Heart right ventricle (tissue), 16 donors: ENCODE data around the gene PCDHGA11. TPM values are rescaled to one million over a fixed set of nuclear protein-coding genes. Genes with fewer than 3 reads are reported as not detected.
"Not testable (repeated sequence)": the region's sequence is repeated elsewhere in the genome, so short reads cannot be mapped to it uniquely, and the experiment has no call there.

Experiments used
- ATAC-seq, 8 donors: fragments of 200-7000 bp; cut with Tn5 transposase; one replicate each; pipeline ENCODE4 v1.9.1; 2020; ENCODE audit warnings: mild to moderate bottlenecking in 8 of 8, moderate library complexity in 8 of 8, moderate number of reproducible peaks in 1 of 8
- DNase-seq, 2 donors: peaks; one replicate each; pipeline ENCODE4 v3.0.0-alpha.2; 2020
- H3K27ac ChIP-seq, 10 donors: fragments of 200-600 bp; sonication (generic) in 2 of 10; one replicate each; pipeline versions ENCODE4 v1.5.0 to v1.8.0; 2020 to 2022; ENCODE audit warnings: mild to moderate bottlenecking in 3 of 10
- H3K27me3 ChIP-seq, 7 donors: fragments of 200-600 bp; one replicate each; pipeline ENCODE4 v1.8.0; 2021 to 2022; ENCODE audit warnings: mild to moderate bottlenecking in 2 of 7
- H3K36me3 ChIP-seq, 9 donors: fragments of 200-600 bp; sonication (generic) in 1 of 9; one replicate each; pipeline versions ENCODE4 v1.5.0 to v1.8.0; 2020 to 2022; ENCODE audit warnings: mild to moderate bottlenecking in 2 of 9
- H3K4me1 ChIP-seq, 9 donors: fragments of 200-600 bp; sonication (generic) in 1 of 9; one replicate each; pipeline versions ENCODE4 v1.5.0 to v1.8.0; 2020 to 2022; ENCODE audit warnings: mild to moderate bottlenecking in 4 of 9
- H3K4me3 ChIP-seq, 10 donors: fragments of 200-600 bp; sonication (generic) in 2 of 10; one replicate each; pipeline versions ENCODE4 v1.5.0 to v1.8.0; 2020 to 2022; ENCODE audit warnings: mild to moderate bottlenecking in 7 of 10, moderate library complexity in 2 of 10
- H3K9me3 ChIP-seq, 11 donors: fragments of 200-600 bp in 10 of 11; sonication (generic) in 2 of 11; one replicate each; pipeline versions ENCODE4 v1.5.0 to v1.8.0; 2013 to 2022; ENCODE audit warnings: mild to moderate bottlenecking in 2 of 11, control low read depth in 1 of 11, moderate library complexity in 1 of 11
- CTCF ChIP-seq, 9 donors: fragments of 200-600 bp; sonication (generic) in 2 of 9; IDR thresholded peaks; one replicate each; pipeline versions ENCODE4 v1.5.0 to v1.8.0; 2021 to 2022; ENCODE audit warnings: antibody characterized with exemption in 9 of 9, mild to moderate bottlenecking in 5 of 9, moderate library complexity in 1 of 9
- WGBS, 2 donors: extraction: QIAGEN DNeasy Blood & Tissue Kit; methylation state at CpG; one replicate each; pipeline ENCODE4 v1.1.7; 2013; ENCODE audit warnings: inconsistent platforms in 1 of 2; 5-methylcytosine and 5-hydroxymethylcytosine counted together
- intact Hi-C, 10 donors: fragments of 100-400 bp; cut with DNase I; formaldehyde crosslinking; loops; one replicate each; pipeline versions ENCODE4 v1.11.1 to v1.14.2; 2022
- polyA plus RNA-seq, 2 donors: library from polyadenylated mRNA; stranded (reverse); fragments of 200-250 nt; gene quantifications; one replicate each; pipeline ENCODE4 v1.2.3, GENCODE V29; 2013
- total RNA-seq, 10 donors: library from RNA; stranded (reverse); fragmentation: NEBNext Ultra II Directional in 3 of 10; extraction: Animal tissue kit (Norgen Biotek cat#: 25700) in 3 of 10; gene quantifications; one replicate each; pipeline versions ENCODE4 v1.2.1 to v1.2.4, GENCODE V29; 2021 to 2023
- donor health status: Arrhythmogenic right ventricular cardiomyopathy.
- donor health status: ischemic (EF 13 %, LVEDD 7.1; RV severe dilation, severe dysfunction).
- donor health status: healthy with polysubstance abuse.
- donor health status: DM: no; HTN: yes; CAD: no.
- donor health status: DM: no; HTN: no; CAD: no.
- donor health status: ischemic (EF 25% LVEDD 6.9; RV normal size, moderate dysfunction).
- donor health status: ischemic (EF 25% LVEDD 5.7; RV mildly dilated, moderate dysfunction).
- donor health status: healthy.
- donor health status: DM: yes; HTN: yes; CAD: no.
- donor health status: Ischemic cardiomyopathy.
- donor health status: ischemic (EF 35%, LVEDD 5.7; RV mildly dilated, moderate dysfunction).
- donor health status: nonischemic (EF 11% LVEDD 7.7; RV severe dilation, severe dysfunction).
- donor health status: DM: yes; HTN: yes; CAD: no.
- donor health status: PGD.
- donor health status: ischemic (EF 29% LVEDD 5.4; RV normal size, mild dysfunction).
- donor health status: nonischemic (EF 23%, LVEDD 6.1; RV moderate dilation, normal function).

The PCDHGA11 gene
- total and polyA plus RNA-seq, 12 donors, result 0.74 to 8.5 (median 5.4) TPM

DNA sequence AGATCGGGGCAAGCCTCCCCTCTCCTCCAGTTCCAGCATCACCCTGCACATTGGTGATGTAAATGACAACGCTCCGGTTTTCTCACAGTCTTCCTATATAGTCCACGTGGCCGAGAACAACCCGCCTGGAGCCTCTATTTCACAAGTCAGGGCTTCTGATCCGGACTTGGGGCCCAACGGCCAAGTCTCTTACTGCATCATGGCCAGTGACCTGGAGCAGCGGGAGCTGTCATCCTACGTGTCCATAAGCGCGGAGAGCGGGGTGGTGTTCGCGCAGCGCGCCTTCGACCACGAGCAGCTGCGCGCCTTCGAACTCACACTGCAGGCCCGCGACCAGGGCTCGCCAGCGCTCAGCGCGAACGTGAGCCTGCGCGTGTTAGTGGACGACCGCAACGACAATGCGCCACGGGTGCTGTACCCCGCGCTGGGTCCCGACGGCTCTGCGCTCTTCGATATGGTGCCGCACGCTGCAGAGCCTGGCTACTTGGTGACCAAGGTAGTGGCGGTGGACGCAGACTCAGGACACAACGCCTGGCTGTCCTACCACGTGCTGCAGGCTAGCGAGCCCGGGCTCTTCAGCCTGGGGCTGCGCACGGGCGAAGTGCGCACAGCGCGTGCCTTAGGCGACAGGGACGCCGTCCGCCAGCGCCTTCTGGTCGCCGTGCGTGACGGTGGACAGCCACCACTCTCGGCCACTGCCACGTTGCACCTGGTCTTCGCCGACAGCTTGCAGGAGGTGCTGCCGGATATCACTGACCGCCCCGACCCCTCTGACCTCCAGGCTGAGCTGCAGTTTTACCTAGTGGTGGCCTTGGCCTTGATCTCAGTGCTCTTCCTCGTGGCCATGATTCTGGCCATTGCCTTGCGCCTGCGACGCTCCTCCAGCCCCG lies 31.5 kb upstream of the PCDHGA11 start:
- H3K27ac ChIP-seq, result no peak overlapping the region
- H3K9me3 ChIP-seq, result peaks cover 0 to 97% (median 65%) of the 10 kb centered on the region in 11 donors
- no peak overlapping the region for H3K4me3 ChIP-seq
- H3K36me3 ChIP-seq, result peaks cover 0 to 28% (median 3%) of the 10 kb centered on the region in 9 donors
- TF ChIP-seq CTCF (IDR thresholded peaks at IDR 0.05), result no peak
- DNase-seq (no peak), ATAC-seq (no peak)
- intact Hi-C loops, result loop anchor here in 1 of 10 donors (5.0 kb wide), 1 partner anchor 37 kb away; the partner anchor contains the start of gene PCDHGB1
- H3K27me3 ChIP-seq, result peaks cover 0 to 56% (median 0%) of the 10 kb centered on the region in 7 donors
- H3K4me1 ChIP-seq, result peaks cover 0 to 14% (median 0%) of the 10 kb centered on the region in 9 donors
- WGBS, 2 donors, result 40% methylated on average over 77 of the region's 77 CpGs

DNA sequence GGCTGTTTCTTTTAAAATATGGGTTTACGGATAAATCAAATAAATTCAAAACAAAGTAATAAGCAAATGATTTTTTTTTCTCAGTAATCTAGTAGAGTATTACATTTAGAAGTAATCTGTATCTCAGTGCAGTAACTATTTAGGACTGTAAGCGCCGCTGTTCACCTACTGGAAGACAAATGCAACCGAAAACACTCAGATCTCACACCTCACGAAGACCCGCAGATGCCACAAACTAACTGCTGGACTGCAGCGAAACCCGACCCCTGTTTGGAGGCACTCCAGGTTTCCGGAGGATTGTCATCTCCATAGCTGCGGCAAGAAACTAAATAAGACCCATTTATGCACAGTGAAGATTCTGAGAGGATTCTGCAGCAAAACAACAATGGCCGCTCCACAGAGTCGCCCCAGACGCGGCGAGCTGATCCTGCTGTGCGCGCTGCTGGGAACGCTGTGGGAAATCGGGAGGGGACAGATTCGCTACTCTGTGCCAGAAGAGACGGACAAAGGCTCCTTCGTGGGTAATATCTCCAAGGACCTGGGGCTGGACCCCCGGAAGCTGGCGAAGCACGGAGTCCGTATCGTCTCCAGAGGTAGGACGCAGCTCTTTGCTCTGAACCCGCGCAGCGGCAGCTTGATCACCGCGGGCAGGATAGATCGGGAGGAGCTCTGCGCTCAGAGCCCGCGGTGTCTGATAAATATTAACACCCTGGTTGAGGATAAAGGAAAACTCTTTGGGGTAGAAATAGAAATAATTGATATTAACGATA lies 28.2 kb upstream of the PCDHGA11 start, which contains the start of gene PCDHGA8:
Gene PCDHGA8 (plus strand): TSS at position 205 of the 770 bp plus-strand sequence. CDS start 181 bp downstream, at position 386.
- ATAC-seq, result no peak
- Histone ChIP-seq H3K4me3 (no peak within 1 kb of the TSS), H3K4me1 (peaks cover 0 to 8% (median 0%) of the 10 kb centered on the region in 9 donors), H3K27ac (no peak within 1 kb of the TSS), H3K27me3 (peaks cover 0 to 72% (median 0%) of the 10 kb centered on the region in 7 donors), H3K36me3 (peaks cover 0 to 28% (median 3%) of the 10 kb centered on the region in 9 donors), H3K9me3 (peaks cover 0 to 95% (median 58%) of the 10 kb centered on the region in 11 donors)
- TF ChIP-seq CTCF (IDR thresholded peaks at IDR 0.05), result peak in 4 of 9 donors; percentile 21 to 31 (median 27)
- DNase-seq, result no peak
- intact Hi-C loops, result loop anchor here in 1 of 10 donors (5.0 kb wide), 1 partner anchor 40 kb away; the partner anchor contains the start of gene PCDHGB1
- 37 to 40% methylated on average over 38 of the region's 38 CpGs for WGBS, 2 donors

DNA sequence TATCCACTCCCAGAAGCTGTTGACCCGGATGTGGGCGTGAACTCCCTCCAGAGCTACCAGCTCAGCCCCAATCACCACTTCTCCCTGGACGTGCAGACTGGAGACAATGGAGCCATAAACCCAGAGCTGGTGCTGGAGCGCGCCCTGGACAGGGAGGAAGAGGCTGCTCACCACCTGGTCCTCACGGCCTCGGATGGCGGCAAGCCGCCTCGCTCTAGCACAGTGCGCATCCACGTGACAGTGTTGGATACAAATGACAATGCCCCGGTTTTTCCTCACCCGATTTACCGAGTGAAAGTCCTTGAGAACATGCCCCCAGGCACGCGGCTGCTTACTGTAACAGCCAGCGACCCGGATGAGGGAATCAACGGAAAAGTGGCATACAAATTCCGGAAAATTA lies 27.6 kb upstream of the PCDHGA11 start:
- H3K4me1 ChIP-seq, result peaks cover 0 to 8% (median 0%) of the 10 kb centered on the region in 9 donors
- ATAC-seq (peak in 1 of 8 donors; percentile 32), DNase-seq (no peak)
- peaks cover 0 to 95% (median 57%) of the 10 kb centered on the region in 11 donors for H3K9me3 ChIP-seq
- peaks cover 0 to 28% (median 3%) of the 10 kb centered on the region in 9 donors for H3K36me3 ChIP-seq
- WGBS, 2 donors, result 46 to 54% methylated on average over 21 of the region's 21 CpGs
- H3K27ac ChIP-seq, result no peak overlapping the region
- peaks cover 0 to 74% (median 0%) of the 10 kb centered on the region in 7 donors for H3K27me3 ChIP-seq
- H3K4me3 ChIP-seq, result no peak overlapping the region
- intact Hi-C loops, result loop anchor here in 1 of 10 donors (5.0 kb wide), 1 partner anchor 41 kb away; the partner anchor contains the start of gene PCDHGB1
- TF ChIP-seq CTCF (IDR thresholded peaks at IDR 0.05), result no peak

DNA sequence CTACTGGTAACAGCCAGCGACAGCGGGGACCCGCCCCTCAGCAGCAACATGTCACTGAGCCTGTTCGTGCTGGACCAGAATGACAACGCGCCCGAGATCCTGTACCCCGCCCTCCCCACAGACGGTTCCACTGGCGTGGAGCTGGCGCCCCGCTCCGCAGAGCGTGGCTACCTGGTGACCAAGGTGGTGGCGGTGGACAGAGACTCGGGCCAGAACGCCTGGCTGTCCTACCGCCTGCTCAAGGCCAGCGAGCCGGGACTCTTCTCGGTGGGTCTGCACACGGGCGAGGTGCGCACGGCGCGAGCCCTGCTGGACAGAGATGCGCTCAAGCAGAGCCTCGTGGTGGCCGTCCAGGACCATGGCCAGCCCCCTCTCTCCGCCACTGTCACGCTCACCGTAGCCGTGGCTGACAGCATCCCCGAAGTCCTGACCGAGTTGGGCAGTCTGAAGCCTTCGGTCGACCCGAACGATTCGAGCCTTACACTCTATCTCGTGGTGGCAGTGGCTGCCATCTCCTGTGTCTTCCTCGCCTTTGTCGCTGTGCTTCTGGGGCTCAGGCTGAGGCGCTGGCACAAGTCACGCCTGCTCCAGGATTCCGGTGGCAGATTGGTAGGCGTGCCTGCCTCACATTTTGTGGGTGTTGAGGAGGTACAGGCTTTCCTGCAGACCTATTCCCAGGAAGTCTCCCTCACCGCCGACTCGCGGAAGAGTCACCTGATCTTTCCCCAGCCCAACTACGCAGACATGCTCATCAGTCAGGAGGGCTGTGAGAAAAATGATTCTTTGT lies 26.3 kb upstream of the PCDHGA11 start:
- not testable (repeated sequence) for H3K4me1 ChIP-seq, ATAC-seq, H3K27ac ChIP-seq, DNase-seq, H3K4me3 ChIP-seq
- WGBS, 2 donors, result 40 to 45% methylated on average over 42 to 44 of the region's 53 CpGs
- Histone ChIP-seq H3K27me3 (peaks cover 0 to 73% (median 0%) of the 10 kb centered on the region in 7 donors), H3K9me3 (peaks cover 0 to 94% (median 55%) of the 10 kb centered on the region in 11 donors), H3K36me3 (peaks cover 0 to 30% (median 3%) of the 10 kb centered on the region in 9 donors)
- intact Hi-C loops, result loop anchor here in 1 of 10 donors (5.0 kb wide), 1 partner anchor 42 kb away; the partner anchor contains the start of gene PCDHGB1
